ELR (cell line): ENCODE measurements around the gene BBOF1.
"Not testable (repeated sequence)": the region's sequence is repeated elsewhere in the genome, so short reads cannot be mapped to it uniquely, and the experiment has no call there.

Experiments used
- DNase-seq: peaks from one replicate; pipeline ENCODE4 v3.0.0-alpha.2; 2015; ENCODE audit warnings: low read depth

Gene BBOF1, protein sequence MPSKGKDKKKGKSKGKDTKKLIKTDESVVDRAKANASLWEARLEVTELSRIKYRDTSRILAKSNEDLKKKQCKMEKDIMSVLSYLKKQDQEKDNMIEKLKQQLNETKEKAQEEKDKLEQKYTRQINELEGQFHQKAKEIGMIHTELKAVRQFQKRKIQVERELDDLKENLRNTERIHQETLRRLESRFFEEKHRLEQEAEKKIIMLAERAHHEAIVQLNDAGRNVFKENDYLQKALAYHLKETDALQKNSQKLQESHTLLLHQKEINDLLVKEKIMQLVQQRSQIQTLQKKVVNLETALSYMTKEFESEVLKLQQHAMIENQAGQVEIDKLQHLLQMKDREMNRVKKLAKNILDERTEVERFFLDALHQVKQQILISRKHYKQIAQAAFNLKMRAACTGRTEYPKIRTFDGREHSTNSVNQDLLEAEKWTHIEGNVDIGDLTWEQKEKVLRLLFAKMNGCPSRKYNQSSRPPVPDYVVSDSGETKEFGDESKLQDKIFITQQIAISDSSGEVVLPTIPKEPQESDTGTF

DNA sequence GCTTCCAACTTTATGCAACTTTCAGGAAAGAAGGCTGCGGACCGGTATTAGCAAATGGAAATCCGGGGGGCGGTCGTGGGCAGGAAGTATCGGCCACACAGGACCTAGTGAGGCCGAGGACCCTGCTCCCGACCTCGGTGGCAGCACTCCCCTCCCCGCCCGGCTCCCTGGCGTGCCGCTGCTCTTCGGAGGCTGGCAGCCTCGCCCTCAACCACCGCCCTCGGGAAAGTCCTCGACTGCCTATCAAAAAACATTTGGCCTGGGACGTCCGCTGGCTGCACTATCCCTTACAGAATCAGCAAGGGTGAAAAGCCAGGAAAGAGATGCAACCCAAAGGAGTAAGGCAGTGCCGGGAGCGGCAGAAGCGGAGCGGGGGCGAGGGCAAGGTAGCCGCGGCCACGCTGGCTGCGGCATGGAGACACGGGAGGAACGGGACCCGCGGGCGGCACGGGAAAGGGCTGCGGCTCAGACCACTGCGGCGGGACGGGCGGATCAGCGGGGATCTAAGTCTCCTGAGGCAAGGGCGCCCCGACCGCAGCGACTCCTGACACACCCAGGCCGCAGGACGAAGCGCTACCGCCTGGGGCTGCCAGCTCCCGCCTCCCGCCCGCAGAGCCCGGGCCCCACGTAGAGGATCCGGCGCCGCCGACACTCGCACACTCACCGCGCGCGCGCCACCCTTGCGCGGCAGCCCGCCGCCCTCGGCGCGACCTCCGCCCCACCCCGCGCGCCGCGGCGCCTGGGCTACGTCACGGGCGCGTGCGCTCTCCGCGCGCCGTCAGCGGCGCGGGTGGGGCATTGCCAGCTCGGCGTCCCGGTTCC, at the start of gene BBOF1, which contains the start of gene ENTPD5:
TSS of gene BBOF1 (plus strand) at position 764 of the 822 bp plus-strand sequence. CDS start 130 bp downstream, outside the sequence.
TSS of gene ENTPD5 (minus strand) at position 703 of the 822 bp plus-strand sequence. CDS start 31,186 bp downstream, outside the sequence.
- peak; percentile 91 for DNase-seq

- no peak for DNase-seq
Measured at GRCh38 chr14:73973497-73973896, 45.7 kb upstream of the BBOF1 start.

GRCh38 chr14:73976125-73976524, 43.0 kb upstream of the BBOF1 start:
- no peak for DNase-seq

DNA sequence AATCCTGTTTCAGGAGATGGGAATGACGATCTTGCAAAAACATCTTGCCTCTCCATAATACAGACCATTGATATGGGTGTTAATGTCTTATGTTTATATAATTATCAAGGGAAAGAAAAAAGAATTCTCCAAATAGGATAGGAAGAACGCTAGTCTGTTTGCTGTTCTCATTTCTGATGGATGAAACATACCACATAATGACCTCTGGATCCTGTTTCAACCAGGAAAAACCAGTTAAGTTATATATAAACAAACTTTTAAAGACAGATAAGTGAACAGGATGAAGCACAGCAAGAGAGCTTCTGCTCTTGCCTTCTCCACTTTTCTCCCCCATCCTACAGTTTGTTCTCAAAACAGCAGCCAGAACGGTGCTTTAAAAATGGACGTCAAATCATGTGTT, 41.3 kb upstream of the BBOF1 start:
- peak; percentile 3 for DNase-seq

- no peak for DNase-seq
Measured at GRCh38 chr14:73988065-73988464, 31.1 kb upstream of the BBOF1 start.

- not testable (repeated sequence) for DNase-seq
Measured at GRCh38 chr14:73988656-73989055, 30.5 kb upstream of the BBOF1 start.

DNA sequence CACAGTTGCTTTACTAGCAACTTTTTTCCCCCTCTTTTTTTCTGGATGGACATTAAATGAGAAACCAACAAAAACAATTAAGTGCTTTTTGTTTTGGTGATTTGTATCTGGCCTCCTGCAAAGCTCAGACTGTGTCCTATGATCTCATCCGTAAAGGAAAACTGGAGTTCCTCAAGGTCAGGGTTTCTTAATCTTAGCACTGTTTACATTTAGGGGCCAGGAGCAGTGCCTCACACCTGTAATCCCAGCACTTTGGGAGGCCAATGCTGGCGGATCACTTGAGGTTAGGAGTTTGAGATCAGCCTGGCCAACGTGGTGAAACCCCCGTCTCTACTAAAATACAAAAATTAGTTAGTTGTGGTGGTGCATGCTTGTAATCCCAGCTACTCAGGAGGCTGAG, 28.1 kb upstream of the BBOF1 start:
- no peak for DNase-seq

DNA sequence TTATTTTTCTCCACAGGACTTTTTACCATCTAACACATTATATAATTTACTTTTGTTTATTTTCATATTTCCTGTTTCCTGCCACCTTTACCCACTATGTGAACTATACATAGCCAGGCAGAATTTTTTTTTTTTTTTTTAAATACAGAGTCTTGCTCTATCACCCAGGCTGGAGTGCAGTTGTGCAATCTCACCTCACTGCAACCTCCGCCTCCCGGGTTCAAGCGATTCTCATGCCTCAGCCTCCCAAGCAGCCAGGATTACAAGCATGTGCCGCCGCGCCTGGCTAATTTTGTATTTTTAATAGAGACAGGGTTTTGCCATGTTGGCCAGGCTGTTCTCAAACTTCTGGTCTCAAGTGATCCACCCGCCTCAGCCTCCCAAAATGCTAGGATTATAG, 24.2 kb upstream of the BBOF1 start:
- not testable (repeated sequence) for DNase-seq

DNA sequence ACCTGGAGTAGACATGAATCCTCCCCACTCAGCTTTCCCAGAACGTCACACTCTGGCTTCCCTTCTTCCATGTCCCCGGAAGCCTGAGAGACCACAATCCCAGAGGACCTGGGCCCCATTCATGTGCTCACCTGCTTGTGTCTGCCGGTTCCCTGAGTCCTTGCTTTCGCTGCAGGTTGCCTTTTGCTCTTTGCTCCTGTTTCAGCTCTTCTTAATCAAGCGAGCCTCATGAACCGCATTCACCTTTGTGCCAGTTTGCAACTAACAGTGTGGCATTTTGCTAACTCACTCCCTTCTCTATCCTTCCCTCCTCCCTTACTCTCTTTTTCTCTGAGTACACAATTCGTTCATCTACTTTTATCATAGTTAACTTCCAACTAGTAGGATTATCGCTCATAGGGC, 23.2 kb upstream of the BBOF1 start:
- no peak for DNase-seq

DNA sequence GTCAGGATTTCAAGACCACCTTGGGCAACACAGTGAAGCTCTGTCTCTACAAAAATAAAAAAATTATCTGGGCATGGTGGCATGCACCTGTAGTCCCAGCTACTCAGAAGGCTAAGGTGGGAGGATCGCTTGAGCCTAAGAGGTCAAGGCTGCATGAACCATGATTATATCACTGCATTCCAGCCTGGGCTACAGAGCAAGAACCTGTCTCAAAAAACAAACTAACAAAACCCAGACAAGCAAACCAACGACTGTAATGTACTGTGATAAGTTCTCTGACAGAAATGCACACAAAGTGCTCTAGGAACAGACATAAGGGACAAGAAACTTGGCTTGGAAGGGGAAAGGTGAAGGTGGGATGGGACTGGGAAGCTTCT, 22.4 kb upstream of the BBOF1 start:
- DNase-seq = no peak

DNA sequence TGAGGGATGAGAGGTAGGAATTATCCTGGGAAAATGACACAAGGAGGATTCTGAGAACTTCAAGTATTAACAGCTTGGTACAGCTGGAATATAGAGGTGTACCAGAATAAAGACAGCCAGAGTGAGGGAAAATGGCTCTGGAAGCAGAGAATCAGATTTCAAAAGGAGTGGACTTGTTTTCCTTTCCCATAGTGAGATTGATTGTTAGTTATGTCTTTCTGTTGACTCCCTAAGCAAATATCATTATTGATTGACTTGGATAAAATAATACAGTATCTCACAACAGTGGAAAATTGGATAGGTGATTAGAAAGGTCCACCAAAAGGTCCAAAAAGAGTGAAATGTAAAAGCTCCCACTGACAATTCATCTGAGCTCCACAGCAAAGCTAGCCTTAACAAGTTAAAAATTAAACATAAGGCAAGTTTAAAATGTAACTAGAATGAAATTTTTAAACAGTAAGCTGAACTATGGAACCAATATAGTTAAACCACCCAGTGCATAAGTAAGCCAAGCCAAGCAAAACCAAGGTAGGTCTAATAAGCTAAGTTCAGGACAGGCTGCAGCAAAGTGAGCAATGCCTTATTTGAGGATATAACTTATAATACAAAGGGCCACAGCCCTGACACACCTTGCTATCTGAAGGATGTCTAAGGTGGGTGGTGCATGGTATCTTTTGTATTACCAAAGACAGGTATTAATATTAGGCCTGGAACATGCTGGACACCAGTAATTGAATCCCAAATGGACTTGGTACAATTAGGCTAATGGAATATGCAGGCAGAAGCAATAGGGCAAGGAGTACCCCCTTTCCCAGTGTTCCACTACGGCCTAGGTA, 21.8 kb upstream of the BBOF1 start:
- no peak for DNase-seq

GRCh38 chr14:73997944-73998447, 21.2 kb upstream of the BBOF1 start:
- DNase-seq = no peak

GRCh38 chr14:73998726-73999125, 20.4 kb upstream of the BBOF1 start:
- DNase-seq = no peak

GRCh38 chr14:74005664-74006063, 13.5 kb upstream of the BBOF1 start:
- DNase-seq = not testable (repeated sequence)

GRCh38 chr14:74008843-74009499, 10.2 kb upstream of the BBOF1 start:
- DNase-seq = no peak

- peak; percentile 24 for DNase-seq
Measured at GRCh38 chr14:74014299-74014698, 4.8 kb upstream of the BBOF1 start.

DNA sequence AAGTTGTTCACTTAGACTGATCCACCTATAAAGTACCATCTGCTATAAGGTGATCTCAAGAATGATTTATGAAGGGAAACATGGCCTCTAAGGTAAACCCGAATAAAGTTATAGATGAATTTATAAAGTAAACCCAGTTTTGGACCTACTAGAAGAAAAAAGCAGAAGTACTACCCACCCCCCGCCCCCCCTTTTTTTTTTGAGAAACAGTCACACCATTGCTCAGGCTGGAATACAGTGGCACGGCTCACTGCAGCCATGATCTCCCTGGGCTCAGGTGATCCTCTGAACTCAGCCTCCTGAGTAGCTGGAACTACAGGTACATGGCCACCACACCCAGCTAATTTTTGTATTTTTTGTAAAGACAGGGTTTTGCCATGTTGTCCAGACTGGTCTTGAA, 4.0 kb upstream of the BBOF1 start:
- no peak for DNase-seq

- no peak for DNase-seq
Measured at GRCh38 chr14:74015963-74016362, 3.2 kb upstream of the BBOF1 start.

DNA sequence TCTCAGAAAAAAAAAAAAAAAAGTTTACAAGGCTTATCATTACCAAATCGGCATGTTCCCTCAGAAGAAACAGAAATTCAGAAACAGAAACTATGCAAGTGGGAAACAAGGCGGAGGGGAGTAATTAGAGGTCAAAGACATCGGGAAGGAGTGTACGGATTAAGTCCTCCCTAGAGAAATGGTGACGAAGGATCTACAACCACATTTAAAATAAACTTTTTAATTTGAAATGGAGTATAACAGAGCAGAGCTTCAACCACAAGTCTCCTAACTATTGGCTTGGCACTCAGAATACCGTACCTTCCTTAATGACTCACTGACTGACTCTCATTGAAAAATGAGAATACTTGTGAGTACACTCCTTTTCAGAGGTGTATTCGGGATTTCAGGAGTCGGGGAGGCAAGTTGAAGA, 969 bp upstream of the BBOF1 start:
- peak; percentile 80 for DNase-seq

- DNase-seq = peak; percentile 49
Measured at GRCh38 chr14:74019408-74020137, 424 bp downstream of the BBOF1 start.
